Neural progenitor cell (in vitro differentiated cells): ENCODE measurements around the gene CNNM2. TPM values are rescaled to one million over a fixed set of nuclear protein-coding genes. Genes with fewer than 3 reads are reported as not detected.
A peak's percentile ranks its signal among the peaks of the same experiment; 100 is the strongest.

Experiments used
- DNase-seq: peaks from one replicate; pipeline ENCODE4 v3.0.0-alpha.2; 2016; ENCODE audit warnings: low spot score
- H2AFZ ChIP-seq: fragments of 200-600 bp; sonication (generic); replicated peaks from 2 replicates; pipeline ENCODE4 v1.6.1; 2016; ENCODE audit warnings: antibody characterized with exemption
- H3F3A ChIP-seq: fragments of 200-600 bp; sonication (generic); 2 replicates; pipeline ENCODE4 v1.6.1; 2016; ENCODE audit warnings: antibody characterized with exemption, low read depth
- H3K27ac ChIP-seq: fragments of 200-600 bp; sonication (generic); 2 replicates; pipeline ENCODE4 v1.5.1; 2016; ENCODE audit warnings: mild to moderate bottlenecking
- H3K27me3 ChIP-seq: fragments of 200-600 bp; sonication (generic); 2 replicates; pipeline ENCODE4 v1.6.1; 2016; ENCODE audit warnings: mild to moderate bottlenecking, moderate library complexity
- H3K36me3 ChIP-seq: fragments of 200-600 bp; sonication (generic); 2 replicates; pipeline ENCODE4 v1.5.1; 2016
- H3K4me1 ChIP-seq: fragments of 200-600 bp; sonication (generic); 2 replicates; pipeline ENCODE4 v1.6.1; 2016; ENCODE audit warnings: mixed run types
- H3K4me2 ChIP-seq: fragments of 200-600 bp; sonication (generic); 2 replicates; pipeline ENCODE4 v1.6.1; 2016
- H3K4me3 ChIP-seq: fragments of 200-600 bp; sonication (generic); 2 replicates; pipeline ENCODE4 v1.5.1; 2016
- H3K79me2 ChIP-seq: fragments of 200-600 bp; sonication (generic); 2 replicates; pipeline ENCODE4 v1.6.1; 2016; ENCODE audit warnings: low read depth
- H3K9ac ChIP-seq: fragments of 200-600 bp; sonication (generic); 2 replicates; pipeline ENCODE4 v1.6.1; 2016
- H3K9me3 ChIP-seq: fragments of 200-600 bp; sonication (generic); 2 replicates; pipeline ENCODE4 v1.5.1; 2016; ENCODE audit warnings: low read depth
- H4K20me1 ChIP-seq: fragments of 200-600 bp; sonication (generic); 2 replicates; pipeline ENCODE4 v1.6.1; 2016; ENCODE audit warnings: low read depth
- H3K27ac Mint-ChIP-seq: 3 replicates; pipeline ENCODE4 v1.8.0; 2021; ENCODE audit warnings: mixed read lengths
- H3K27me3 Mint-ChIP-seq: 2 replicates; pipeline ENCODE4 v1.8.0; 2022; ENCODE audit warnings: low read depth, mild to moderate bottlenecking, inconsistent platforms, moderate library complexity, mixed read lengths; ENCODE audit not compliant: insufficient read depth
- H3K36me3 Mint-ChIP-seq: 3 replicates; pipeline ENCODE4 v1.8.0; 2021; ENCODE audit warnings: mixed read lengths
- H3K4me1 Mint-ChIP-seq: 3 replicates; pipeline ENCODE4 v1.8.0; 2021; ENCODE audit warnings: mixed read lengths
- H3K4me3 Mint-ChIP-seq: 3 replicates; pipeline ENCODE4 v1.8.0; 2021; ENCODE audit warnings: mild to moderate bottlenecking, moderate library complexity, mixed read lengths
- H3K9me3 Mint-ChIP-seq: 3 replicates; pipeline ENCODE4 v1.8.0; 2020; ENCODE audit warnings: mixed read lengths
- CTCF ChIP-seq: fragments of 200-600 bp; sonication (generic); IDR thresholded peaks from 2 replicates; pipeline ENCODE4 v1.5.1; 2017; ENCODE audit warnings: antibody characterized with exemption, mild to moderate bottlenecking
- EZH2 ChIP-seq: fragments of 200-600 bp; sonication (generic); IDR thresholded peaks from 2 replicates; pipeline ENCODE4 v1.6.1; 2017; ENCODE audit warnings: antibody characterized with exemption, mild to moderate bottlenecking, moderate library complexity
- EZH2phosphoT487 ChIP-seq: fragments of 200-600 bp; sonication (generic); IDR thresholded peaks from 2 replicates; pipeline ENCODE4 v1.6.1; 2017; ENCODE audit warnings: antibody characterized with exemption
- total RNA-seq: library from RNA; depleted of rRNA; stranded (reverse); fragments of >200 nt; gene quantifications from 2 replicates; pipeline ENCODE4 v1.2.3, GENCODE V29; 2015; ENCODE audit warnings: low replicate concordance

The CNNM2 gene
- total RNA-seq, 1 donor from 2014 or later = 11.4 TPM

- Histone ChIP-seq H3K9ac (no peak overlapping the region), H3K4me3 (no peak overlapping the region), H3F3A (peaks cover 12% of the 10 kb centered on the region), H3K9me3 (no peaks in the 10 kb centered on the region), H4K20me1 (peaks cover 8% of the 10 kb centered on the region), H3K4me2 (no peak overlapping the region), H2AFZ (no peak overlapping the region), H3K79me2 (peaks cover 10% of the 10 kb centered on the region), H3K27me3 (peaks cover 20% of the 10 kb centered on the region), H3K36me3 (no peaks in the 10 kb centered on the region), H3K27ac (no peak overlapping the region), H3K4me1 (peaks cover 4% of the 10 kb centered on the region)
- peaks cover 9% of the 10 kb centered on the region for H3K27me3 Mint-ChIP-seq
- DNase-seq = no peak
- H3K36me3 Mint-ChIP-seq = peaks cover under 1% of the 10 kb centered on the region
- H3K9me3 Mint-ChIP-seq = peaks cover 2% of the 10 kb centered on the region
- H3K27ac Mint-ChIP-seq = no peak overlapping the region
- H3K4me1 Mint-ChIP-seq = peaks cover 13% of the 10 kb centered on the region
- H3K4me3 Mint-ChIP-seq = no peak overlapping the region
- TF ChIP-seq EZH2 = no peak
- no peak for TF ChIP-seq CTCF
- no peak for TF ChIP-seq EZH2phosphoT487
Measured at GRCh38 chr10:102914781-102915180, 3.3 kb upstream of the CNNM2 start.

- Mint-ChIP-seq H3K27me3 (peaks cover 14% of the 10 kb centered on the region), H3K4me3 (peak overlapping the region; percentile 94), H3K9me3 (peaks cover 3% of the 10 kb centered on the region), H3K27ac (no peak overlapping the region), H3K36me3 (peaks cover 6% of the 10 kb centered on the region), H3K4me1 (peaks cover 26% of the 10 kb centered on the region)
- Histone ChIP-seq H3K27ac (no peak overlapping the region), H3K79me2 (peaks cover 22% of the 10 kb centered on the region), H3K27me3 (peaks cover 25% of the 10 kb centered on the region), H3F3A (peaks cover 12% of the 10 kb centered on the region), H3K4me3 (peak overlapping the region; percentile 94), H2AFZ (no peak overlapping the region), H3K9me3 (no peaks in the 10 kb centered on the region), H3K4me2 (peak overlapping the region; percentile 78), H3K36me3 (no peaks in the 10 kb centered on the region), H3K9ac (no peak overlapping the region), H4K20me1 (peaks cover 22% of the 10 kb centered on the region), H3K4me1 (peaks cover 12% of the 10 kb centered on the region)
- no peak for TF ChIP-seq CTCF
- no peak for TF ChIP-seq EZH2phosphoT487
- TF ChIP-seq EZH2 = no peak
- no peak for DNase-seq
Measured at GRCh38 chr10:102916173-102916572, 1.9 kb upstream of the CNNM2 start.

GRCh38 chr10:102917314-102917961 is 656 bp upstream of the CNNM2 start:
- peaks cover 27% of the 10 kb centered on the region for H3K4me1 Mint-ChIP-seq
- peaks cover 14% of the 10 kb centered on the region for H3K27me3 Mint-ChIP-seq
- Histone ChIP-seq H2AFZ (peak overlapping the region; percentile 82), H3K4me3 (peak overlapping the region; percentile 94), H3K9me3 (no peaks in the 10 kb centered on the region), H3K4me2 (peak overlapping the region; percentile 78), H3K27ac (peak overlapping the region; percentile 82), H3K36me3 (no peaks in the 10 kb centered on the region), H3K4me1 (peaks cover 20% of the 10 kb centered on the region), H3K79me2 (peaks cover 35% of the 10 kb centered on the region), H3K27me3 (peaks cover 25% of the 10 kb centered on the region), H3K9ac (no peak overlapping the region), H4K20me1 (peaks cover 30% of the 10 kb centered on the region), H3F3A (peaks cover 12% of the 10 kb centered on the region)
- no peak overlapping the region for H3K27ac Mint-ChIP-seq
- peaks cover 3% of the 10 kb centered on the region for H3K9me3 Mint-ChIP-seq
- H3K4me3 Mint-ChIP-seq = peak overlapping the region; percentile 94
- TF ChIP-seq CTCF (peak; percentile 97), EZH2phosphoT487 (no peak)
- peaks cover 6% of the 10 kb centered on the region for H3K36me3 Mint-ChIP-seq
- DNase-seq = peak; percentile 95
